HCT116 (cell line): ENCODE results near the gene MAP2K5. TPM values are rescaled to one million over a fixed set of nuclear protein-coding genes. Genes with fewer than 3 reads are reported as not detected.

Experiments
- ATAC-seq: fragments of 200-7000 bp; cut with Tn5 transposase; 2 replicates; pipeline ENCODE4 v1.9.1; 2020; ENCODE audit warnings: mild to moderate bottlenecking, moderate library complexity
- BruUV-seq: library from RNA; stranded (reverse); fragments of 400-500 nt; replicated peaks from 2 replicates; lab custom pipeline; 2021; lab: Mats Ljungman, UMichigan
- CTCF ChIA-PET: fragments of 300-600 bp; sonication (Branson Sonifier 250); formaldehyde crosslinking; loops from one replicate; lab custom pipeline; 2021; ENCODE audit warnings: antibody characterized with exemption; lab: Charles Lee
- POLR2A ChIA-PET: fragments of 300-600, 350-600 bp; sonication (Branson Sonifier 250); formaldehyde crosslinking; loops from one replicate; lab custom pipeline; 2021; ENCODE audit warnings: antibody characterized with exemption; lab: Charles Lee
- RAD21 ChIA-PET, 2 experiments: fragments of 300-600 bp; sonication (Branson Sonifier 250); formaldehyde crosslinking; loops; one replicate each; lab custom pipeline; 2023; ENCODE audit warnings: low total read pairs in 2 of 2; ENCODE audit not compliant: uncharacterized antibody in 2 of 2, unreplicated experiment in 2 of 2, low non-redundant PET in 1 of 2; lab: Charles Lee
- DNase-seq: peaks from one replicate; pipeline ENCODE4 v3.0.0-alpha.2; 2010; ENCODE audit warnings: low read depth, low spot score
- H2AFZ ChIP-seq: fragments of 200-600 bp; shearing (Covaris generic), sonication (generic); 2 replicates; pipeline ENCODE4 v1.6.1; 2017; ENCODE audit warnings: low read depth, mixed run types, mixed read lengths, antibody characterized with exemption, low read length; ENCODE audit not compliant: poor library complexity, severe bottlenecking
- H3K27ac ChIP-seq: 2 replicates; pipeline ENCODE4 v1.5.1; 2012; ENCODE audit warnings: low read depth, low read length
- H3K27me3 ChIP-seq: fragments of 200-600 bp; sonication (generic); 2 replicates; pipeline ENCODE4 v1.6.1; 2016; ENCODE audit warnings: mixed run types, low read length, mixed read lengths; ENCODE audit not compliant: insufficient read depth
- H3K36me3 ChIP-seq, 2 experiments: fragments of 200-500 bp in 1 of 2; fragments of 200-600 bp in 1 of 2; sonication (Bioruptor generic) in 1 of 2; sonication (generic) in 1 of 2; 2 replicates each; pipeline versions ENCODE4 v1.5.1 to v1.6.1; 2014 to 2016; ENCODE audit warnings: low read length in 2 of 2, inconsistent platforms in 1 of 2, mixed read lengths in 1 of 2, mixed run types in 1 of 2; ENCODE audit not compliant: insufficient read depth in 2 of 2, control insufficient read depth in 1 of 2
- H3K4me1 ChIP-seq, 2 experiments: fragments of 200-600 bp in 1 of 2; sonication (generic) in 1 of 2; 2 replicates each; pipeline versions ENCODE4 v1.5.1 to v1.6.1; 2012 to 2017; ENCODE audit warnings: low read length in 2 of 2, inconsistent platforms in 1 of 2, mild to moderate bottlenecking in 1 of 2, mixed read lengths in 1 of 2, mixed run types in 1 of 2, moderate library complexity in 1 of 2; ENCODE audit not compliant: insufficient read depth in 2 of 2, control insufficient read depth in 1 of 2
- H3K4me2 ChIP-seq: fragments of 200-600 bp; sonication (generic); 2 replicates; pipeline ENCODE4 v1.6.1; 2017; ENCODE audit warnings: mixed run types, low read length, mixed read lengths
- H3K4me3 ChIP-seq, 2 experiments: fragments of 200-600 bp in 1 of 2; sonication (generic) in 1 of 2; replicated peaks in 1 of 2; 2 replicates each; pipeline ENCODE4 v1.5.1; 2011 to 2016; ENCODE audit warnings: low read length in 2 of 2, control low read depth in 1 of 2, low read depth in 1 of 2, mild to moderate bottlenecking in 1 of 2, mixed read lengths in 1 of 2, mixed run types in 1 of 2
- H3K79me2 ChIP-seq: fragments of 200-600 bp; sonication (generic); 2 replicates; pipeline ENCODE4 v1.6.1; 2017; ENCODE audit warnings: mild to moderate bottlenecking, mixed run types, low read length, moderate library complexity, mixed read lengths; ENCODE audit not compliant: insufficient read depth
- H3K9ac ChIP-seq: fragments of 200-600 bp; sonication (generic); 2 replicates; pipeline ENCODE4 v1.6.1; 2016; ENCODE audit warnings: low read length, mixed read lengths
- H3K9me2 ChIP-seq: fragments of 200-600 bp; sonication (generic), shearing (Covaris generic); 2 replicates; pipeline ENCODE4 v1.6.1; 2017; ENCODE audit warnings: mixed run types, mild to moderate bottlenecking, moderate library complexity; ENCODE audit not compliant: insufficient read depth
- H3K9me3 ChIP-seq, 2 experiments: fragments of 200-500 bp in 1 of 2; fragments of 200-600 bp in 1 of 2; sonication (Bioruptor generic) in 1 of 2; sonication (generic) in 1 of 2; 2 replicates each; pipeline ENCODE4 v1.6.1; 2014 to 2017; ENCODE audit warnings: low read length in 2 of 2, mixed read lengths in 2 of 2, inconsistent platforms in 1 of 2, low read depth in 1 of 2, mild to moderate bottlenecking in 1 of 2, mixed run types in 1 of 2, moderate library complexity in 1 of 2; ENCODE audit not compliant: control insufficient read depth in 1 of 2, insufficient read depth in 1 of 2
- H4K20me1 ChIP-seq: fragments of 200-600 bp; sonication (generic), shearing (Covaris generic); 2 replicates; pipeline ENCODE4 v1.6.1; 2017; ENCODE audit warnings: mixed run types, mild to moderate bottlenecking, moderate library complexity; ENCODE audit not compliant: insufficient read depth
- JUND ChIP-seq: IDR thresholded peaks from 2 replicates; pipeline ENCODE4 v1.6.1; 2012
- SP1 ChIP-seq: IDR thresholded peaks from 2 replicates; pipeline ENCODE4 v1.6.1; 2012; ENCODE audit warnings: low read depth
- ZNF274 ChIP-seq: fragments of 200-500 bp; sonication (Bioruptor generic); IDR thresholded peaks from 2 replicates; pipeline ENCODE4 v1.6.1; 2014; ENCODE audit warnings: mild to moderate bottlenecking, low read depth, low read length, inconsistent platforms
- intact Hi-C: fragments of 100-400 bp; cut with micrococcal nuclease; formaldehyde crosslinking; loops from 2 replicates; pipeline ENCODE4 v1.10.0; 2022
- total RNA-seq: library from RNA; stranded (reverse); gene quantifications from one replicate; pipeline ENCODE4 v1.2.1, GENCODE V29; 2021; ENCODE audit not compliant: unreplicated experiment
- TF ChIP-seq, protein P1 (sequence below): IDR thresholded peaks from 2 replicates; pipeline ENCODE4 v1.6.1; 2012
- TF ChIP-seq, protein P2 (sequence below), 3 experiments: fragments of 200-600 bp in 1 of 3; sonication (generic) in 1 of 3; IDR thresholded peaks in 2 of 3; conservative IDR thresholded peaks in 1 of 3; 2 replicates each; pipeline ENCODE4 v1.5.1; 2012 to 2017; ENCODE audit warnings: low read depth in 2 of 3, low read length in 2 of 3, antibody characterized with exemption in 1 of 3, borderline replicate concordance in 1 of 3, control low read depth in 1 of 3, mild to moderate bottlenecking in 1 of 3, mixed read lengths in 1 of 3, mixed run types in 1 of 3, moderate library complexity in 1 of 3; ENCODE audit not compliant: insufficient read depth in 1 of 3

Gene MAP2K5
- total RNA-seq, 1 experiment from 2014 or later = 15.6 TPM

DNA sequence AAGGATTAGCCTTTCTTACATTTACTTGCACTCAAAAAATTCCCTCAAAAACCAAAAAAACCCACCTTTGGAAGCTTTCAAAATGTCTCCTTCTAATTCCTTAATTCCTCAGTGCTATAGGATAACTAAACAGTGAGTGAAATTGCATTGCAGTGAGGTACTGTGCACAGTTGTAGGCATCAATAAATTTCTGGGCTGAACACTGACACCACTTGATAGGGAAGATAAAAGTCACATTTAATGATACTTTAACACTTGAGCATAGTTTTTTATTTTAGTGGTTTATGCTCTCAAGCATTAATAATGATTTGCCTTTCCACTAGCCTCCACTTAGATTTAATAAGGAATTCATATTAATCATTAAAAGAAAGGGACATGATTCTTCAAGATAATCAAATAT is 52.3 kb downstream of the MAP2K5 start:
- Histone ChIP-seq H3K4me2 (no peak overlapping the region), H3K27ac (no peak overlapping the region), H3K9me3 (no peaks in the 10 kb centered on the region), H3K9ac (no peak overlapping the region), H3K27me3 (no peaks in the 10 kb centered on the region), H2AFZ (no peak overlapping the region), H3K9me2 (no peaks in the 10 kb centered on the region), H4K20me1 (no peaks in the 10 kb centered on the region), H3K79me2 (no peaks in the 10 kb centered on the region), H3K4me3 (no peak overlapping the region), H3K36me3 (no peaks in the 10 kb centered on the region), H3K4me1 (no peaks in the 10 kb centered on the region)
- ATAC-seq (no peak), DNase-seq (no peak)
- ChIA-PET CTCF (no interaction called here), RAD21 (no interaction called here), POLR2A (no interaction called here)
- TF ChIP-seq JUND = no peak
- intact Hi-C loops = no loop called here
- no TSS peak for BruUV-seq

DNA sequence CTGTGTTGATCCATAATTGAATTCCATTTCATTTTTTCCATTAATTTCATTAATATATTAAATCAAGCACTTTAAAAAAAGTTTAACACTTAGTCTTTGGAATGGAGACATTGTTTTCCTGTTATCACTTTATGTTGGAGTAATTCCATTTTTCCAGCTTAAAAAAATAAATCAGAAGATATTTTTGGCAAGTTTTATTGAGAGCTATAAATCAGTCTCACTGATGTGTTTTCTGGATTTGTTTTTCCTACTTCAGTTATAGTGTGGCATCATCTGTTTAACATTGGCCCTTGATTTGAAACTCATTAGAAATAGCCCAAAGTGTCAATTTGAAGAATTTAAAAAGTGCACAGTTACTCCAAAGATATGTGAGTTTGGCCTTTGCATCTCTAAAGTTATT is 53.1 kb downstream of the MAP2K5 start:
- ChIA-PET RAD21 (no interaction called here), POLR2A (no interaction called here), CTCF (no interaction called here)
- DNase-seq = no peak
- Histone ChIP-seq H3K4me3 (no peak overlapping the region), H3K9me3 (no peaks in the 10 kb centered on the region), H3K27me3 (no peaks in the 10 kb centered on the region), H3K4me2 (no peak overlapping the region), H4K20me1 (no peaks in the 10 kb centered on the region), H3K79me2 (no peaks in the 10 kb centered on the region), H3K36me3 (no peaks in the 10 kb centered on the region), H2AFZ (no peak overlapping the region), H3K27ac (no peak overlapping the region), H3K9ac (no peak overlapping the region), H3K9me2 (no peaks in the 10 kb centered on the region), H3K4me1 (no peaks in the 10 kb centered on the region)
- BruUV-seq = no TSS peak
- TF ChIP-seq, protein P1, sequence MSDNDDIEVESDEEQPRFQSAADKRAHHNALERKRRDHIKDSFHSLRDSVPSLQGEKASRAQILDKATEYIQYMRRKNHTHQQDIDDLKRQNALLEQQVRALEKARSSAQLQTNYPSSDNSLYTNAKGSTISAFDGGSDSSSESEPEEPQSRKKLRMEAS = no peak
- TF ChIP-seq ZNF274 (no peak), SP1 (no peak)
- TF ChIP-seq, protein P2, sequence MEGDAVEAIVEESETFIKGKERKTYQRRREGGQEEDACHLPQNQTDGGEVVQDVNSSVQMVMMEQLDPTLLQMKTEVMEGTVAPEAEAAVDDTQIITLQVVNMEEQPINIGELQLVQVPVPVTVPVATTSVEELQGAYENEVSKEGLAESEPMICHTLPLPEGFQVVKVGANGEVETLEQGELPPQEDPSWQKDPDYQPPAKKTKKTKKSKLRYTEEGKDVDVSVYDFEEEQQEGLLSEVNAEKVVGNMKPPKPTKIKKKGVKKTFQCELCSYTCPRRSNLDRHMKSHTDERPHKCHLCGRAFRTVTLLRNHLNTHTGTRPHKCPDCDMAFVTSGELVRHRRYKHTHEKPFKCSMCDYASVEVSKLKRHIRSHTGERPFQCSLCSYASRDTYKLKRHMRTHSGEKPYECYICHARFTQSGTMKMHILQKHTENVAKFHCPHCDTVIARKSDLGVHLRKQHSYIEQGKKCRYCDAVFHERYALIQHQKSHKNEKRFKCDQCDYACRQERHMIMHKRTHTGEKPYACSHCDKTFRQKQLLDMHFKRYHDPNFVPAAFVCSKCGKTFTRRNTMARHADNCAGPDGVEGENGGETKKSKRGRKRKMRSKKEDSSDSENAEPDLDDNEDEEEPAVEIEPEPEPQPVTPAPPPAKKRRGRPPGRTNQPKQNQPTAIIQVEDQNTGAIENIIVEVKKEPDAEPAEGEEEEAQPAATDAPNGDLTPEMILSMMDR (IDR thresholded peaks at IDR 0.05 in 2 of 3, conservative IDR thresholded peaks at IDR 0.05 in 1 of 3; ENCODE audit: borderline replicate concordance in 1 of 3, insufficient read depth in 1 of 3, low read depth in 2 of 3, low read length in 2 of 3) = no peak
- intact Hi-C loops = no loop called here
- ATAC-seq = no peak
